Heart left ventricle (tissue), 16 donors: ENCODE data around the gene ACTN2. TPM values are rescaled to one million over a fixed set of nuclear protein-coding genes. Genes with fewer than 3 reads are reported as not detected.

Experiments
- ATAC-seq, 4 donors: fragments of 200-7000 bp; cut with Tn5 transposase; one replicate each; pipeline ENCODE4 v1.9.1; 2020 to 2022; ENCODE audit warnings: moderate library complexity in 4 of 4, mild to moderate bottlenecking in 3 of 4, moderate number of reproducible peaks in 1 of 4
- DNase-seq, 5 donors: peaks; one replicate each; pipeline ENCODE4 v3.0.0-alpha.2; 2020
- H3K27ac ChIP-seq, 12 donors: fragments of 200-600 bp; sonication (generic) in 4 of 12; one replicate each; pipeline versions ENCODE4 v1.5.0 to v1.8.0; 2016 to 2022; ENCODE audit warnings: mild to moderate bottlenecking in 2 of 12
- H3K27me3 ChIP-seq, 9 donors: fragments of 200-600 bp; sonication (generic) in 2 of 9; one replicate each; pipeline versions ENCODE4 v1.5.1 to v1.8.0; 2016 to 2022; ENCODE audit warnings: mild to moderate bottlenecking in 3 of 9
- H3K36me3 ChIP-seq, 9 donors: fragments of 200-600 bp; sonication (generic) in 2 of 9; one replicate each; pipeline versions ENCODE4 v1.5.0 to v1.8.0; 2018 to 2022; ENCODE audit warnings: mild to moderate bottlenecking in 2 of 9
- H3K4me1 ChIP-seq, 12 donors: fragments of 200-600 bp; sonication (generic) in 4 of 12; one replicate each; pipeline versions ENCODE4 v1.5.0 to v1.8.0; 2016 to 2022; ENCODE audit warnings: mild to moderate bottlenecking in 3 of 12
- H3K4me3 ChIP-seq, 12 donors: fragments of 200-600 bp; sonication (generic) in 4 of 12; one replicate each; pipeline versions ENCODE4 v1.5.0 to v1.8.0; 2017 to 2022; ENCODE audit warnings: mild to moderate bottlenecking in 9 of 12, moderate library complexity in 4 of 12
- H3K9me3 ChIP-seq, 12 donors: fragments of 200-600 bp; sonication (generic) in 4 of 12; one replicate each; pipeline versions ENCODE4 v1.5.0 to v1.8.0; 2016 to 2022; ENCODE audit warnings: mild to moderate bottlenecking in 1 of 12
- CTCF ChIP-seq, 12 donors: fragments of 200-600 bp; sonication (generic) in 4 of 12; IDR thresholded peaks; one replicate each; pipeline versions ENCODE4 v1.5.0 to v1.8.0; 2018 to 2022; ENCODE audit warnings: antibody characterized with exemption in 12 of 12, mild to moderate bottlenecking in 5 of 12
- POLR2A ChIP-seq, 2 donors: fragments of 450-650 bp; IDR thresholded peaks; one replicate each; pipeline ENCODE4 v1.6.1; 2017; ENCODE audit warnings: antibody characterized with exemption in 2 of 2, mild to moderate bottlenecking in 2 of 2, moderate library complexity in 2 of 2
- WGBS, 4 donors: extraction: QIAGEN DNeasy Blood & Tissue Kit in 2 of 4; methylation state at CpG; one replicate each; pipeline versions ENCODE4 v1.1.5 to v1.1.7; 2013 to 2018; 5-methylcytosine and 5-hydroxymethylcytosine counted together
- intact Hi-C, 10 donors: fragments of 100-400 bp; cut with DNase I; formaldehyde crosslinking; loops; one replicate each; pipeline versions ENCODE4 v1.11.1 to v1.14.2; 2022
- polyA plus RNA-seq, 2 donors: library from polyadenylated mRNA; stranded (reverse); fragments of 200-250 nt; gene quantifications; one replicate each; pipeline ENCODE4 v1.2.3, GENCODE V29; 2013
- total RNA-seq, 9 donors: library from RNA; depleted of rRNA in 2 of 9; stranded (reverse); fragments of >200 nt in 2 of 9; fragmentation: NEBNext Ultra II Directional in 3 of 9; extraction: Animal tissue kit (Norgen Biotek cat#: 25700) in 3 of 9; gene quantifications; one replicate each; pipeline versions ENCODE4 v1.1.0 to v1.2.4, GENCODE V29; 2016 to 2023
- donor health status: ischemic (EF 13 %, LVEDD 7.1; RV severe dilation, severe dysfunction).
- donor health status: healthy with polysubstance abuse.
- donor health status: DM: no; HTN: yes; CAD: no.
- donor health status: DM: no; HTN: no; CAD: no.
- donor health status: ischemic (EF 25% LVEDD 6.9; RV normal size, moderate dysfunction).
- donor health status: ischemic (EF 25% LVEDD 5.7; RV mildly dilated, moderate dysfunction).
- donor health status: healthy.
- donor health status: DM: yes; HTN: yes; CAD: no.
- donor health status: ischemic (EF 35%, LVEDD 5.7; RV mildly dilated, moderate dysfunction).
- donor health status: nonischemic (EF 11% LVEDD 7.7; RV severe dilation, severe dysfunction).
- donor health status: DM: yes; HTN: yes; CAD: no.
- donor health status: PGD.
- donor health status: ischemic (EF 29% LVEDD 5.4; RV normal size, mild dysfunction).
- donor health status: nonischemic (EF 23%, LVEDD 6.1; RV moderate dilation, normal function).

The ACTN2 gene
- total and polyA plus RNA-seq, 11 donors: 1,024 to 4,007 (median 2,848) TPM

- TF ChIP-seq CTCF (IDR thresholded peaks at IDR 0.05) (no peak), POLR2A (IDR thresholded peaks at IDR 0.05) (peak; percentile 88 to 96)
- Histone ChIP-seq H3K4me1 (peaks cover 0 to 38% (median 24%) of the 10 kb centered on the region in 12 donors), H3K36me3 (peaks cover 0 to 6% (median 0%) of the 10 kb centered on the region in 9 donors), H3K4me3 (peak within 1 kb of the TSS; percentile 71 to 99 (median 84)), H3K9me3 (no peaks in the 10 kb centered on the region), H3K27ac (peak within 1 kb of the TSS; percentile 67 to 97 (median 92)), H3K27me3 (no peaks in the 10 kb centered on the region)
- intact Hi-C loops: loop anchor here in 7 of 10 donors (5.0 to 10.0 kb wide), 4 partner anchors 70 to 510 kb away; partner anchors contain the start of genes HEATR1 (in 6 of the 7) and ERO1B (in 1 of the 7)
- WGBS, 4 donors: 0 to 1% (median 0%) methylated on average over 36 to 67 of the region's 67 CpGs
- ATAC-seq (peak; percentile 99), DNase-seq (peak; percentile 98 to 99 (median 98))
These were observed 108.9 kb downstream of the ACTN2 start, which contains the start of gene MTR for GRCh38 chr1:236795035-236795756. MTR (plus strand) TSS chr1:236795292; CDS start chr1:236795704, 412 bp downstream.

- peak overlapping the region; percentile 67 to 97 (median 92) for H3K27ac ChIP-seq
- no peaks in the 10 kb centered on the region for H3K27me3 ChIP-seq
- 1% methylated on average over 32 to 41 of the region's 41 CpGs for WGBS, 4 donors
- H3K4me3 ChIP-seq: peak overlapping the region; percentile 71 to 99 (median 84)
- no peaks in the 10 kb centered on the region for H3K9me3 ChIP-seq
- intact Hi-C loops: loop anchor here in 7 of 10 donors (5.0 to 10.0 kb wide), 4 partner anchors 69 to 511 kb away; partner anchors contain the start of genes HEATR1 (in 6 of the 7) and ERO1B (in 1 of the 7)
- H3K36me3 ChIP-seq: peaks cover 0 to 9% (median 0%) of the 10 kb centered on the region in 9 donors
- ATAC-seq (peak; percentile 1 to 33 (median 26)), DNase-seq (no peak)
- no peak for TF ChIP-seq POLR2A (IDR thresholded peaks at IDR 0.05)
- TF ChIP-seq CTCF (IDR thresholded peaks at IDR 0.05): no peak
- H3K4me1 ChIP-seq: peaks cover 0 to 43% (median 25%) of the 10 kb centered on the region in 12 donors
These were observed 109.7 kb downstream of the ACTN2 start for GRCh38 chr1:236795757-236796667.

GRCh38 chr1:236799001-236799400 is 112.7 kb downstream of the ACTN2 start:
- intact Hi-C loops: loop anchor here in 7 of 10 donors (5.0 to 10.0 kb wide), 4 partner anchors 66 to 514 kb away; partner anchors contain the start of genes HEATR1 (in 6 of the 7) and ERO1B (in 1 of the 7)
- ATAC-seq: no peak
- TF ChIP-seq CTCF (IDR thresholded peaks at IDR 0.05) (no peak), POLR2A (IDR thresholded peaks at IDR 0.05) (no peak)
- WGBS, 4 donors: 92 to 99% (median 96%) methylated on average over 5 of the region's 5 CpGs
- DNase-seq: no peak
- H3K27me3 ChIP-seq: no peaks in the 10 kb centered on the region
- peak overlapping the region in 2 of 12 donors; percentile 57 to 93 for H3K27ac ChIP-seq
- H3K4me3 ChIP-seq: no peak overlapping the region
- peaks cover 0 to 18% (median 3%) of the 10 kb centered on the region in 9 donors for H3K36me3 ChIP-seq
- H3K4me1 ChIP-seq: peaks cover 0 to 57% (median 28%) of the 10 kb centered on the region in 12 donors
- no peaks in the 10 kb centered on the region for H3K9me3 ChIP-seq
